ENCODE data around the gene AP1B1. TPM values are rescaled to one million over a fixed set of nuclear protein-coding genes. Genes with fewer than 3 reads are reported as not detected.
"Not testable (repeated sequence)": the region's sequence is repeated elsewhere in the genome, so short reads cannot be mapped to it uniquely, and the experiment has no call there.

AP1B1 gene
- total RNA-seq, 4 donors from 2014 or later = 50.9 to 74.1 (median 55.8) TPM

GRCh38 chr22:29348041-29348440, 40.3 kb downstream of the AP1B1 start:
- H3K9me3 ChIP-seq = no peaks in the 10 kb centered on the region
- H3K4me3 ChIP-seq = no peak overlapping the region
- no peak for TF ChIP-seq EP300 (IDR thresholded peaks at IDR 0.05)
- no peak for TF ChIP-seq POLR2A (IDR thresholded peaks at IDR 0.05)
- TF ChIP-seq CTCF (IDR thresholded peaks at IDR 0.05) = no peak
- no peak for TF ChIP-seq POLR2AphosphoS5 (IDR thresholded peaks at IDR 0.05)
- ATAC-seq = no peak
- peaks cover 0 to 82% of the 10 kb centered on the region in 2 donors for H3K36me3 ChIP-seq
- peaks cover 0 to 42% (median 0%) of the 10 kb centered on the region in 3 donors for H3K4me1 ChIP-seq
- H3K27ac ChIP-seq = no peak overlapping the region
- no peaks in the 10 kb centered on the region for H3K27me3 ChIP-seq
- 88 to 92% methylated on average over 2 of the region's 2 CpGs for WGBS, 2 donors (ENCODE audit: low coverage in 1 of 2)

- no peak for ATAC-seq
- no peaks in the 10 kb centered on the region for H3K27me3 ChIP-seq
- no peak overlapping the region for H3K4me3 ChIP-seq
- 67 to 78% methylated on average over 2 to 4 of the region's 4 CpGs for WGBS, 2 donors (ENCODE audit: low coverage in 1 of 2)
- no peak overlapping the region for H3K27ac ChIP-seq
- no peaks in the 10 kb centered on the region for H3K9me3 ChIP-seq
- H3K4me1 ChIP-seq = peaks cover 0 to 44% (median 0%) of the 10 kb centered on the region in 3 donors
- TF ChIP-seq CTCF (IDR thresholded peaks at IDR 0.05) (no peak), POLR2A (IDR thresholded peaks at IDR 0.05) (no peak), POLR2AphosphoS5 (IDR thresholded peaks at IDR 0.05) (no peak), EP300 (IDR thresholded peaks at IDR 0.05) (no peak)
- peaks cover 0 to 82% of the 10 kb centered on the region in 2 donors for H3K36me3 ChIP-seq
Measured at GRCh38 chr22:29346659-29347058, 41.7 kb downstream of the AP1B1 start.

- Histone ChIP-seq H3K36me3 (peaks cover 0 to 82% of the 10 kb centered on the region in 2 donors), H3K9me3 (no peaks in the 10 kb centered on the region), H3K27ac (no peak overlapping the region), H3K27me3 (no peaks in the 10 kb centered on the region), H3K4me3 (no peak overlapping the region), H3K4me1 (peaks cover 0 to 44% (median 0%) of the 10 kb centered on the region in 3 donors)
- ATAC-seq = no peak
- TF ChIP-seq EP300 (IDR thresholded peaks at IDR 0.05) = no peak
- no peak for TF ChIP-seq POLR2A (IDR thresholded peaks at IDR 0.05)
- TF ChIP-seq CTCF (IDR thresholded peaks at IDR 0.05) = no peak
- TF ChIP-seq POLR2AphosphoS5 (IDR thresholded peaks at IDR 0.05) = no peak
Measured at GRCh38 chr22:29345932-29346331, 42.4 kb downstream of the AP1B1 start.

- Histone ChIP-seq H3K27ac (peak overlapping the region in 3 of 4 donors; percentile 44 to 69 (median 57)), H3K36me3 (peaks cover 0 to 82% of the 10 kb centered on the region in 2 donors)
- WGBS, 2 donors (ENCODE audit: low coverage in 1 of 2) = 88 to 89% methylated on average over 2 to 5 of the region's 5 CpGs
Measured at GRCh38 chr22:29344889-29345288, 43.5 kb downstream of the AP1B1 start.

GRCh38 chr22:29344137-29344536, 44.2 kb downstream of the AP1B1 start:
- WGBS, 2 donors (ENCODE audit: low coverage in 1 of 2) = 17 to 37% methylated on average over 4 of the region's 5 CpGs
- no peak overlapping the region for H3K4me3 ChIP-seq
- peak; percentile 87 for ATAC-seq
- peaks cover 0 to 82% of the 10 kb centered on the region in 2 donors for H3K36me3 ChIP-seq
- H3K4me1 ChIP-seq = peaks cover 0 to 44% (median 0%) of the 10 kb centered on the region in 3 donors
- H3K27ac ChIP-seq = peak overlapping the region in 3 of 4 donors; percentile 61 to 69 (median 68)
- no peaks in the 10 kb centered on the region for H3K9me3 ChIP-seq
- H3K27me3 ChIP-seq = no peaks in the 10 kb centered on the region
- TF ChIP-seq POLR2A (IDR thresholded peaks at IDR 0.05) (no peak), POLR2AphosphoS5 (IDR thresholded peaks at IDR 0.05) (peak; percentile 91)

More at GRCh38 chr22:29344889-29345288, 43.5 kb downstream of the AP1B1 start:
- H3K4me3 ChIP-seq, ATAC-seq, H3K27me3 ChIP-seq, H3K9me3 ChIP-seq: not testable (repeated sequence)
- peaks cover 0 to 44% (median 0%) of the 10 kb centered on the region in 3 donors for H3K4me1 ChIP-seq

- no peak for ATAC-seq
- peaks cover 0 to 44% (median 0%) of the 10 kb centered on the region in 3 donors for H3K4me1 ChIP-seq
- no peaks in the 10 kb centered on the region for H3K27me3 ChIP-seq
- peaks cover 0 to 82% of the 10 kb centered on the region in 2 donors for H3K36me3 ChIP-seq
- peak overlapping the region in 3 of 4 donors; percentile 61 to 69 (median 68) for H3K27ac ChIP-seq
- 58 to 60% methylated on average over 1 to 3 of the region's 7 CpGs for WGBS, 2 donors (ENCODE audit: low coverage in 1 of 2)
- H3K4me3 ChIP-seq = no peak overlapping the region
- no peaks in the 10 kb centered on the region for H3K9me3 ChIP-seq
- no peak for TF ChIP-seq CTCF (IDR thresholded peaks at IDR 0.05)
- no peak for TF ChIP-seq EP300 (IDR thresholded peaks at IDR 0.05)
- TF ChIP-seq POLR2A (IDR thresholded peaks at IDR 0.05) = no peak
- TF ChIP-seq POLR2AphosphoS5 (IDR thresholded peaks at IDR 0.05) = no peak
Measured at GRCh38 chr22:29343313-29343805, 45.0 kb downstream of the AP1B1 start.
